ENCODE measurements around the gene ARFGEF3.

GRCh38 chr6:138323821-138324220 lies 162.1 kb downstream of the ARFGEF3 start:
- no peak for TF ChIP-seq EZH2 (IDR thresholded peaks at IDR 0.05)
- TF ChIP-seq, protein P1, sequence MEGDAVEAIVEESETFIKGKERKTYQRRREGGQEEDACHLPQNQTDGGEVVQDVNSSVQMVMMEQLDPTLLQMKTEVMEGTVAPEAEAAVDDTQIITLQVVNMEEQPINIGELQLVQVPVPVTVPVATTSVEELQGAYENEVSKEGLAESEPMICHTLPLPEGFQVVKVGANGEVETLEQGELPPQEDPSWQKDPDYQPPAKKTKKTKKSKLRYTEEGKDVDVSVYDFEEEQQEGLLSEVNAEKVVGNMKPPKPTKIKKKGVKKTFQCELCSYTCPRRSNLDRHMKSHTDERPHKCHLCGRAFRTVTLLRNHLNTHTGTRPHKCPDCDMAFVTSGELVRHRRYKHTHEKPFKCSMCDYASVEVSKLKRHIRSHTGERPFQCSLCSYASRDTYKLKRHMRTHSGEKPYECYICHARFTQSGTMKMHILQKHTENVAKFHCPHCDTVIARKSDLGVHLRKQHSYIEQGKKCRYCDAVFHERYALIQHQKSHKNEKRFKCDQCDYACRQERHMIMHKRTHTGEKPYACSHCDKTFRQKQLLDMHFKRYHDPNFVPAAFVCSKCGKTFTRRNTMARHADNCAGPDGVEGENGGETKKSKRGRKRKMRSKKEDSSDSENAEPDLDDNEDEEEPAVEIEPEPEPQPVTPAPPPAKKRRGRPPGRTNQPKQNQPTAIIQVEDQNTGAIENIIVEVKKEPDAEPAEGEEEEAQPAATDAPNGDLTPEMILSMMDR (IDR thresholded peaks at IDR 0.05): no peak
